ENCODE data around the gene SLC8B1. TPM values are rescaled to one million over a fixed set of nuclear protein-coding genes. Genes with fewer than 3 reads are reported as not detected.

SLC8B1 gene
- total RNA-seq, 1 donor from 2014 or later, result 9.0 TPM

DNA sequence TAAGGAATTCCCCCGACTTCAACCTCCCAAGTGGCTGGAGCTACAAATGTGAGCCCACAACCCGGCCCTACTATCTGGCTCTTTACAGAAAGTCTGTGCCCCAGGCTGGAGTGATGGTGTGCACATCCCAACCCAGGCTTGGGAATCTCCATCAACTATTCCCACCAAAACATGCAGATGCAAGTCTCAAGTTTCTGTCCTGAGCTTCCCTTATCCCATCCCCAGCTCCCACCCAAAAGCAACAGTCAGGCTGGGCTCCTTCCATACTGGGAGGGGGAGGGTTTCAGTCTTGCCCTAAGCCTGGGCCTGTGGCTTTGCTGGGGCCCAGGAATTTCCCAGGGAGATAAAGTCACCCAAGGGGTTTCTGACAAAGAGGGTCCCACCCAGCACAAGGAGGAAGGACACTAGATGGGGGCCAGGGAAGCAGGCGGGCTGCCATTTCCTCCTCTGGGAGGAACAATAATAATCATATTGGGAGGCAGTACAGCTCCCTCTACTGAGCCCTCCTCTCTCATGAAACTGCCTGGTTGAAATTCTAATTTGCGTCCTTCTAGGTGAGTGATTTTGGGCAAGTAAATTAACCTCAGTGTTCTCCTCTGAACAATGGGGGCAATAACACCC is 8.0 kb downstream of the SLC8B1 start:
- Histone ChIP-seq H3K27me3 (ENCODE audit: control insufficient read depth, insufficient read depth, low read length) (no peaks in the 10 kb centered on the region), H3K4me3 (ENCODE audit: low read depth, low read length) (no peak overlapping the region), H3K36me3 (ENCODE audit: control insufficient read depth, insufficient read depth, low read length) (peaks cover 1% of the 10 kb centered on the region)
- FAIRE-seq (no peak), DNase-seq (ENCODE audit: low read depth) (no peak)
- TF ChIP-seq, protein P1, sequence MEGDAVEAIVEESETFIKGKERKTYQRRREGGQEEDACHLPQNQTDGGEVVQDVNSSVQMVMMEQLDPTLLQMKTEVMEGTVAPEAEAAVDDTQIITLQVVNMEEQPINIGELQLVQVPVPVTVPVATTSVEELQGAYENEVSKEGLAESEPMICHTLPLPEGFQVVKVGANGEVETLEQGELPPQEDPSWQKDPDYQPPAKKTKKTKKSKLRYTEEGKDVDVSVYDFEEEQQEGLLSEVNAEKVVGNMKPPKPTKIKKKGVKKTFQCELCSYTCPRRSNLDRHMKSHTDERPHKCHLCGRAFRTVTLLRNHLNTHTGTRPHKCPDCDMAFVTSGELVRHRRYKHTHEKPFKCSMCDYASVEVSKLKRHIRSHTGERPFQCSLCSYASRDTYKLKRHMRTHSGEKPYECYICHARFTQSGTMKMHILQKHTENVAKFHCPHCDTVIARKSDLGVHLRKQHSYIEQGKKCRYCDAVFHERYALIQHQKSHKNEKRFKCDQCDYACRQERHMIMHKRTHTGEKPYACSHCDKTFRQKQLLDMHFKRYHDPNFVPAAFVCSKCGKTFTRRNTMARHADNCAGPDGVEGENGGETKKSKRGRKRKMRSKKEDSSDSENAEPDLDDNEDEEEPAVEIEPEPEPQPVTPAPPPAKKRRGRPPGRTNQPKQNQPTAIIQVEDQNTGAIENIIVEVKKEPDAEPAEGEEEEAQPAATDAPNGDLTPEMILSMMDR (IDR thresholded peaks at IDR 0.05; ENCODE audit: insufficient read depth, low read length, severe bottlenecking), result no peak

DNA sequence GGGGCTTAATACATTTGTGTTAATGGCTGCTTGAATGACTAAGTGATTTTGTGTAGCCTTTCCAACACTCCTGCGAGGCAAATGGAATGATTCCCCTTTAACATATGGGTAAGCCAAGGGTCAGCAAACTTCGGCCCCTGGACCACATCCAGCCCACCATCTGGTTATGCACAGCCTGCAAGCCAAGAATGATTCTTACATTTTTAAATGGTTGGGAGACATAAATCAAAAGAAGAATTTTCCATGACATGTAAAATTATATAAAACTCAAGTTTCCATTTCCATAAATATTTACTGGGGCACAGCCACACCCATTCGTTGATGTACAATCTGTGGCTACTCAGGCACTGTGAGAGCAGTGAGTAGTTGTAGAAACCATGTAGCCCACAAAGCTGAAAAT is 9.0 kb downstream of the SLC8B1 start:
- Histone ChIP-seq H3K4me3 (ENCODE audit: low read depth, low read length) (no peak overlapping the region), H3K36me3 (ENCODE audit: control insufficient read depth, insufficient read depth, low read length) (peaks cover 2% of the 10 kb centered on the region), H3K27me3 (ENCODE audit: control insufficient read depth, insufficient read depth, low read length) (no peaks in the 10 kb centered on the region)
- no peak for DNase-seq (ENCODE audit: low read depth)
- no peak for FAIRE-seq
- TF ChIP-seq, protein P1 (IDR thresholded peaks at IDR 0.05; ENCODE audit: insufficient read depth, low read length, severe bottlenecking), result no peak

DNA sequence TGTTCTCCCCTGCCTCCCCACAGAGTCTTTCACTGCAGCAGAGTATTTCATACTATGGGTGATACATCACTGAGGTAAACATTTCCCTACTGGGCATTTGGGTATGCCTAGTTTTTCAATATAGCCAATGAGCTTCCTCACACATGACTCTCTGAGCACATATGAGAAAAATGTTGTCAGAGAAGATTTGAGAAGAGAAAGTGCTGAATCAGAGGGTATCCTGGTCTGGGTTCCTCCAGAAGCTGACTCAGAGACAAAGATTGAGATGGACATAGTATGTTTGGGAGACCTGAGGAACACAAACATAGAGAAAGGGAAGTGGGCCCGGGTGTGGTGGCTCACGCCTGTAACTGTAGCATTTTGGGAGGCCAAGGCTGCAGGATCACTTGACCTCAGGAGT is 12.6 kb downstream of the SLC8B1 start:
- no peak for FAIRE-seq
- DNase-seq (ENCODE audit: low read depth), result peak; percentile 94
- H3K27me3 ChIP-seq (ENCODE audit: control insufficient read depth, insufficient read depth, low read length), result no peaks in the 10 kb centered on the region
- H3K4me3 ChIP-seq (ENCODE audit: low read depth, low read length), result no peak overlapping the region
- peaks cover 10% of the 10 kb centered on the region for H3K36me3 ChIP-seq (ENCODE audit: control insufficient read depth, insufficient read depth, low read length)
- TF ChIP-seq, protein P1 (IDR thresholded peaks at IDR 0.05; ENCODE audit: insufficient read depth, low read length, severe bottlenecking), result no peak

DNA sequence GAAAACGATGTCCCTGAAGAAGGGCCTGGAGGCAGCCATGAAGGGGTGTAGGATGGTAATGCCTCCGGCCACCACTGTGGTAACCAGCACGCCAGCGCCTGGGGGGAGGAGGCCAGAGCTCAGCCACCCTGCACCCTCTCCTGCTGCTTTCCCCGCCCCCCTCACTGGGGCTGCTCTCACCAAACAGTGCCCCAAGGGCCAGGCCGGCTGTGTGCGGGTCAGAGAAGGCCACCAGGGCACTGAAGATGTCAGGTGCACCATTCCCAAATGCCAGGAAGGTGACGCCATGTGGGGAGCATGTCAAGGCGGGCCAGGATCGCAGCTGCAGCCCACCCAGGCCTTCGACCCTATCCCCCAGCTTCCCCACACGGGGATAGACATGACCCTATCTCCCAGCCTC is 14.5 kb downstream of the SLC8B1 start:
- H3K27me3 ChIP-seq (ENCODE audit: control insufficient read depth, insufficient read depth, low read length), result no peaks in the 10 kb centered on the region
- H3K4me3 ChIP-seq (ENCODE audit: low read depth, low read length), result no peak overlapping the region
- peaks cover 12% of the 10 kb centered on the region for H3K36me3 ChIP-seq (ENCODE audit: control insufficient read depth, insufficient read depth, low read length)
- FAIRE-seq, result no peak
- TF ChIP-seq, protein P1 (IDR thresholded peaks at IDR 0.05; ENCODE audit: insufficient read depth, low read length, severe bottlenecking), result no peak
- no peak for DNase-seq (ENCODE audit: low read depth)

DNA sequence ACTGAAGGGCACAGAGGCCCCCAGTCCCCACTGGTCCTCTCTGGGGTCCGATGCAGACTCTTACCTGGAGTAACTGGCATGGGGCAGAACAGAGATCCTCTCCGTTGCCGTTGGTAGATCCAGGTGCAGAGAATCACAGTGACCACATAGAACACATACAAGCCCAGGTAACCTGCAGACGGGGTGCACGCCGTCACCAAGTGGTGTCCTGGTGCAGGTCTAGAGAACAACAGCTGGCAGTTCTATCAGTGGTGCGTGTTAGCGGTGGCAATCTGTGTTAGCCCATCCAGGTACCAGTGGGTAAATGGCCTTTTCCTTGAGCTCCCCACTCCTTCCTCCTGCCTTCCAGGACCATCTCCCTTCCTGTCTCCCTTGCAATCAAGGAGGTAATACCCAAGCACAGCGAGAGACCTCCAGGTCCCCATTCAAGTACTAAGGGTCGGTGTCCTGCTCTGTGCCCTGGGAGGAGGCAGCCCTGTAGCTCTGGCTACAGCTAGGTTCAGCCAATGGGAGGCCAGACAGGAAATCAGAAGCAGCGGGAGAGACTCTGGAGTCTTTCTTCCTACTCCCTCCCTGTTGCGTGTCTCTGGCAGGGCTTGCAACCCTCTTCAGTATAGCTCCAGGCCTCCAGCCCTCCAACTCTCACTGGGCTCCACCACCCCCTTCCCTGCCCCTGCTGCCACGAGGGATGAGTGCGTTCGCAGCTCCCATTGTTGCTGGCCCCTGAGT is 15.8 kb downstream of the SLC8B1 start:
- TF ChIP-seq, protein P1 (IDR thresholded peaks at IDR 0.05; ENCODE audit: insufficient read depth, low read length, severe bottlenecking), result no peak
- H3K4me3 ChIP-seq (ENCODE audit: low read depth, low read length), result no peak overlapping the region
- H3K27me3 ChIP-seq (ENCODE audit: control insufficient read depth, insufficient read depth, low read length), result no peaks in the 10 kb centered on the region
- no peak for FAIRE-seq
- no peak for DNase-seq (ENCODE audit: low read depth)
- H3K36me3 ChIP-seq (ENCODE audit: control insufficient read depth, insufficient read depth, low read length), result peaks cover 13% of the 10 kb centered on the region

Measured in bronchial epithelial cell (primary cell).